PC-9 (cell line): ENCODE results near the gene CDC42BPG.

Experiments
- CTCF ChIP-seq: fragments of 200-600 bp; sonication (generic); conservative IDR thresholded peaks from 2 replicates; pipeline ENCODE4 v1.6.1; 2017; ENCODE audit warnings: mixed run types, antibody characterized with exemption, mild to moderate bottlenecking, moderate library complexity
- EZH2 ChIP-seq: fragments of 200-600 bp; sonication (generic); IDR thresholded peaks from 2 replicates; pipeline ENCODE4 v1.8.0; 2017; ENCODE audit warnings: antibody characterized with exemption, low read depth

GRCh38 chr11:64888406-64888728 lies 43.9 kb upstream of the CDC42BPG start:
- TF ChIP-seq EZH2 = no peak
- TF ChIP-seq CTCF = no peak
